HepG2 (cell line): ENCODE results near the gene CLASRP. TPM values are rescaled to one million over a fixed set of nuclear protein-coding genes. Genes with fewer than 3 reads are reported as not detected.

Experiments used
- CBX2 ChIP-seq, 2 experiments: fragments of 200-600 bp in 1 of 2; sonication (generic); formaldehyde crosslinking in 1 of 2; IDR thresholded peaks; 2 replicates each; pipeline versions ENCODE4 v1.7.0 to v1.8.1; 2018 to 2022; ENCODE audit warnings: low read depth in 2 of 2, low read length in 1 of 2, mild to moderate bottlenecking in 1 of 2, missing genetic modification reagents in 1 of 2
- IKZF4 ChIP-seq: sonication (generic); formaldehyde crosslinking; IDR thresholded peaks from 2 replicates; pipeline ENCODE4 v1.5.1; 2020; ENCODE audit warnings: borderline replicate concordance, mild to moderate bottlenecking, low read depth, missing genetic modification reagents; ENCODE audit errors: not compliant biosample characterization
- KAT7 ChIP-seq: IDR thresholded peaks from 2 replicates; pipeline ENCODE4 v1.6.1; 2018; ENCODE audit warnings: borderline replicate concordance, missing compliant biosample characterization
- KLF16 ChIP-seq, 2 experiments: sonication (generic) in 1 of 2; formaldehyde crosslinking in 1 of 2; IDR thresholded peaks; 2 replicates each; pipeline versions ENCODE4 v1.6.1 to v1.8.0; 2016 to 2023; ENCODE audit warnings: missing genetic modification reagents in 2 of 2, missing compliant biosample characterization in 1 of 2
- NCOA2 ChIP-seq: sonication (generic); formaldehyde crosslinking; IDR thresholded peaks from 2 replicates; pipeline ENCODE4 v1.8.0; 2022; ENCODE audit warnings: inconsistent platforms
- NFYC ChIP-seq: IDR thresholded peaks from 2 replicates; pipeline ENCODE4 v1.6.1; 2016; ENCODE audit warnings: missing genetic modification reagents, missing compliant biosample characterization
- RAD21 ChIP-seq: fragments of 450-650 bp; formaldehyde crosslinking; IDR thresholded peaks from 2 replicates; pipeline ENCODE4 v1.5.0; 2020; ENCODE audit warnings: mild to moderate bottlenecking
- RERE ChIP-seq: IDR thresholded peaks from 2 replicates; pipeline ENCODE4 v1.6.1; 2016; ENCODE audit warnings: low read depth, missing genetic modification reagents, missing compliant biosample characterization
- RFXANK ChIP-seq: IDR thresholded peaks from 2 replicates; pipeline ENCODE4 v1.6.1; 2016
- SSRP1 ChIP-seq: IDR thresholded peaks from 2 replicates; pipeline ENCODE4 v1.6.1; 2016; ENCODE audit warnings: control low read depth
- ZBED4 ChIP-seq: sonication (generic); formaldehyde crosslinking; IDR thresholded peaks from 2 replicates; pipeline ENCODE4 v1.4.0; 2020; ENCODE audit warnings: missing genetic modification reagents, borderline replicate concordance
- ZBTB7B ChIP-seq: sonication (generic); formaldehyde crosslinking; IDR thresholded peaks from 2 replicates; pipeline ENCODE4 v1.4.0; 2020; ENCODE audit warnings: missing genetic modification reagents
- ZMYM3 ChIP-seq: sonication (generic); formaldehyde crosslinking; IDR thresholded peaks from 2 replicates; pipeline ENCODE4 v1.5.1; 2020; ENCODE audit warnings: mild to moderate bottlenecking, missing genetic modification reagents
- ZNF296 ChIP-seq: sonication (generic); formaldehyde crosslinking; conservative IDR thresholded peaks from 2 replicates; pipeline ENCODE4 v1.5.0; 2020; ENCODE audit warnings: mild to moderate bottlenecking, missing genetic modification reagents
- ZNF317 ChIP-seq: sonication (generic); formaldehyde crosslinking; IDR thresholded peaks from 2 replicates; pipeline ENCODE4 v1.5.0; 2020; ENCODE audit warnings: mild to moderate bottlenecking, missing genetic modification reagents
- ZNF891 ChIP-seq: sonication (generic); formaldehyde crosslinking; IDR thresholded peaks from 2 replicates; pipeline ENCODE4 v1.5.0; 2020; ENCODE audit warnings: mild to moderate bottlenecking, missing genetic modification reagents
- polyA plus RNA-seq, 8 experiments: library from polyadenylated mRNA; depleted of rRNA in 3 of 8; stranded (reverse) in 7 of 8; unstranded in 1 of 8; fragments of >200 nt; fragmentation: Illumina TruSeq in 4 of 8; extraction: Trizol in 4 of 8; gene quantifications; 2 replicates each; pipeline versions ENCODE4 v1.2.1 to v1.2.3, GENCODE V29; 2011 to 2016; ENCODE audit warnings: low read depth in 4 of 8, missing spikeins in 1 of 8, mixed read lengths in 1 of 8; ENCODE audit not compliant: insufficient read depth in 1 of 8
- total RNA-seq, 5 experiments: library from RNA; depleted of rRNA; stranded (reverse); fragments of >200 nt; fragmentation: Illumina TruSeq; extraction: Trizol; gene quantifications; 2 replicates each; pipeline ENCODE4 v1.2.3, GENCODE V29; 2016; ENCODE audit warnings: low read depth in 1 of 5
- TF ChIP-seq, protein P1 (sequence below): sonication (generic); formaldehyde crosslinking; IDR thresholded peaks from 2 replicates; pipeline ENCODE4 v1.4.0; 2020; ENCODE audit warnings: low read depth, mild to moderate bottlenecking, missing genetic modification reagents

Gene CLASRP
- total and polyA plus RNA-seq, 2 of the 13 experiments (the other 11 are each of a cell fraction or from before 2014, with no cell fraction given): 32.0 to 51.4 TPM

DNA sequence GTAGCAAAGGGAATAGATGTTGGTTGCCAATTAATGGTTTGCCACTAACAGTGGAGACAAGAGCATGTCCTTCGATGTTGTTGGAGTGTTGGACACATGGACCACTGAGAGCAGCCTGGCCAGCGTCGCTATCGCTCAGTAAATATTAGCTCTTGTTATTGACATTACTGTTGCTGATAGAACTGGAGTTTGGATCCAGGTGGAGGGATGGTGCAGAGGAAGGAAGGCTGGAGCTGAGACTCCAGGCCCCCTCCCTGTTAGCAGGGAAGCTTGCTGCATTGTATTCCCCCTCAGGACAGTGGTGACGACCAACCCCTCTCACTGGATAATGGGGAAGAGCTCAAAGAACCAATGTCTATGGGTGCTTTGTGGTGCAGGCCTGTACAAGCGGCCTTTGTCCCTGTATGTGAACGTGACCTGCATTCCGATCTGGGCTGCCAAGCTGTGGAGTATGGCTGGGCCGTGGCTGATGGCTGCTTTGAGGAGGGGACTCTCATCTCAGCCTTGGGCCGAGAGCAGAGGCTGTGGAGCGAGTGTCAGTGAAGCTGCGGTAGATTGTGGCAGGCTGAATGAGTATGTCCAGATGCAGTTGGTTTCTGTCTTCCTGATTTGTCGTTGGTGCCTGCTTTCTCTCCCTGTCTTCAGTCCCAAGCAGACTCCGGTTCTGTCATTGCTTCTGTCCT, 7.0 kb downstream of the CLASRP start (continued):
- TF ChIP-seq CBX2 (IDR thresholded peaks at IDR 0.05; ENCODE audit: low read depth, low read length) (no peak), CBX2 (CRISPR knock-in tag; IDR thresholded peaks at IDR 0.05; ENCODE audit: low read depth) (no peak; the same call in 1 of the 2 replicates), ZNF317 (CRISPR knock-in tag) (peak; percentile 78; the same call in 1 of the 2 replicates), RAD21 (0 out of 2 replicates have a peak, but pooled peaks have one; percentile 14), ZBTB7B (peak; percentile 72), KLF16 (CRISPR knock-in tag; IDR thresholded peaks at IDR 0.05) (peak in 1 of 2 experiments; percentile 80; a peak in 1 of 4 replicates), RFXANK (CRISPR knock-in tag) (0 out of 2 replicates have a peak, but pooled peaks have one; percentile 47), ZBED4 (CRISPR knock-in tag) (peak; percentile 67; the same call in 1 of the 2 replicates), ZNF891 (CRISPR knock-in tag) (0 out of 2 replicates have a peak, but pooled peaks have one; percentile 52), RERE (CRISPR knock-in tag) (peak; percentile 80), NCOA2 (peak; percentile 86), ZMYM3 (CRISPR knock-in tag) (peak; percentile 70), ZNF296 (CRISPR knock-in tag) (peak; percentile 50; the same call in 1 of the 2 replicates), IKZF4 (CRISPR knock-in tag) (peak; percentile 75), KAT7 (CRISPR knock-in tag) (peak; percentile 86; the same call in 1 of the 2 replicates), NFYC (CRISPR knock-in tag) (peak; percentile 55; the same call in 1 of the 2 replicates), SSRP1 (peak; percentile 81; the same call in 1 of the 2 replicates)
- TF ChIP-seq, protein P1, sequence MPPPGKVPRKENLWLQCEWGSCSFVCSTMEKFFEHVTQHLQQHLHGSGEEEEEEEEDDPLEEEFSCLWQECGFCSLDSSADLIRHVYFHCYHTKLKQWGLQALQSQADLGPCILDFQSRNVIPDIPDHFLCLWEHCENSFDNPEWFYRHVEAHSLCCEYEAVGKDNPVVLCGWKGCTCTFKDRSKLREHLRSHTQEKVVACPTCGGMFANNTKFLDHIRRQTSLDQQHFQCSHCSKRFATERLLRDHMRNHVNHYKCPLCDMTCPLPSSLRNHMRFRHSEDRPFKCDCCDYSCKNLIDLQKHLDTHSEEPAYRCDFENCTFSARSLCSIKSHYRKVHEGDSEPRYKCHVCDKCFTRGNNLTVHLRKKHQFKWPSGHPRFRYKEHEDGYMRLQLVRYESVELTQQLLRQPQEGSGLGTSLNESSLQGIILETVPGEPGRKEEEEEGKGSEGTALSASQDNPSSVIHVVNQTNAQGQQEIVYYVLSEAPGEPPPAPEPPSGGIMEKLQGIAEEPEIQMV (CRISPR knock-in tag): peak; percentile 63
